OCI-M1 (cell line): ENCODE results near the gene RNFT2.
"Not testable (repeated sequence)": the region's sequence is repeated elsewhere in the genome, so short reads cannot be mapped to it uniquely, and the experiment has no call there.

Source experiments
- DNase-seq: peaks from one replicate; lab custom pipeline; 2025; lab: John Stamatoyannopoulos, UW

Gene RNFT2

DNA sequence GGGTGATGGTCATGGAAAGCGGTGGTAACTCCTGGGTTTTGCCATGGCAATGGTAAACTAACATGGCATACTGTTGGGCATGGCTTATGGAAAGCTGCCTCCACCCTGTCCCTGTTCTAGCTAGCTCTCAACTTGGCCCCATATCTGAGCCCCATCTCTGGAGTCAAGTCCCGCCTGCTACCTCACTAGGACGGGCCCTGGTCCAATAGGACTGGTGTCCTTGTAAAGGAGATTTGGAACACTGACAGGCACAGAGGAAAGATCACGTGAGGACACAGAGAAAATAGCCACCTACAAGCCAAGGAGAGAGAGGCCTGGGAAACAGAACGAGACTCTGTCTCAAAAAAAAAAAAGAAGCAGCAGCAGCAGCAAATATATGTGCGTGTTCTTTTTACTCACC, 59.8 kb downstream of the RNFT2 start:
- DNase-seq, result no peak

- no peak for DNase-seq
Measured at GRCh38 chr12:116798719-116799118, 60.6 kb downstream of the RNFT2 start.

DNA sequence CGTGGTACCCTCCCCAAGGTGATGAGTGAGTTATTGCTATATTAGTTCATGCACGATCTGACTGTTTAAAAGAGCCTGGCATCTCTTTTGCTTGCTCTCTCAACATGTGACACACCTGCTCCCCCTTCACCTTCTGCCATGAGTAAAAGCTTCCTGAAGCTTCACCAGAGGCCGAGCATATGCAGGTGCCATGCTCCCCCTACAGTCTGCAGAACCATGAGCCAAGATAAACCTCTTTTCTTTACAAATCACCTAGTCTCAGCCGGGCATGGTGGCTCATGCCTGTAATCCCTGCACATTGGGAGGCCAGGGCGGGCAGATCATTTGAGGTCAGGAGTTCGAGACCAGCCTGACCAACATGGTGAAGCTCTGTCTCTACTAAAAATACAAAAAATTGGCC, 61.8 kb downstream of the RNFT2 start:
- DNase-seq, result no peak

GRCh38 chr12:116800918-116801317, 62.8 kb downstream of the RNFT2 start:
- DNase-seq, result no peak

- no peak for DNase-seq
Measured at GRCh38 chr12:116802018-116802417, 63.9 kb downstream of the RNFT2 start.

DNA sequence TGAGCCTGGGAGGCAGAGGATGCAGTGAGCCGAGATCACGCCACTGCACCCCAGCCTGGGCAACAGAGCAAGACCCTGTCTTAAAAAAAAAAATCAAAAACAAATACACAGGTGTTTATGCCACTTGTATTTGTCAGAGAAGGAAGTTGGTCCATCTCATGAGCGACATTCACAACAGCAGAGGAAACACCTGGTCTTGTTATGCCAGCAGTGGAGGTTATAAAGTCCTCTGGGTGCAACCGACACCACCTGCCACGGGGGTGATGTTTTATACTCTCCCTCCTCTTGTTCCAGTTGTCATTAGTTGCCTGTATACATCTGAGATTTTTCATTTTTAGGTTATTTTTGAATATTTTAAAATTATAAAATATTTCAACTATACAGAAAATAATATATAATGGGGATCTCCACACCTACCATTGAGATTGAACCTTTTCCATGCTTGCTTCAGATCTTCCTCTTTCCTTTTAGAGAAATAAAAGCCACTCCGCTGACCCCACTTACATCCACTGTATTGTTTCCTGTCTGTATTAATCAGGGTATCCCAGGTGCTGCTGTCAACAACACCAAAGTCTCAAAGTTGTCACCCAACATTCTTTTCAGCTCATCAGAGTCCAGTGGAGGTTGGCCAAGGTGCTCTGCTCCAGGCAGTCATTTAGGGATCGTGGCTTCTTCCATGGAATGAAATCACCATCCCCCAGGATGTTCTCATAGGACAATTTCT, 65.1 kb downstream of the RNFT2 start:
- DNase-seq, result no peak

DNA sequence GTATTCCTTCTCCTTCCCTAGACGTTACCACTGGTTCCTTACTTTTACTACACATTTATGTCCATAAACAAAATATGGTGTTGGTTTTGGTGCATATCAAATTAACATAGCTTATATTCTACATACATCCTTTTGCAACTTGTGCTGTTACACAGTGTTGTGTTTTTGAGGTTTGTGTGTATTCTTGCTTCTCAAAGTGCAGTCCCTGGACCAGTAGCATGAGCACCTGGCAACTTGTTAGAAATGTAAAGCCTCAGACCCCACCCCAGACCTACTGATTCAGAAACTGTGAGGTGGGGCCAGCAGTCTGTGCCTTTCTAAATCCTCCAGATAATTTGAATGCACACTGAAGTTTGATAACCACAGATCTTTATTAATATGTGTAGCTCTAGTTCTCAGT, 65.9 kb downstream of the RNFT2 start:
- no peak for DNase-seq

DNA sequence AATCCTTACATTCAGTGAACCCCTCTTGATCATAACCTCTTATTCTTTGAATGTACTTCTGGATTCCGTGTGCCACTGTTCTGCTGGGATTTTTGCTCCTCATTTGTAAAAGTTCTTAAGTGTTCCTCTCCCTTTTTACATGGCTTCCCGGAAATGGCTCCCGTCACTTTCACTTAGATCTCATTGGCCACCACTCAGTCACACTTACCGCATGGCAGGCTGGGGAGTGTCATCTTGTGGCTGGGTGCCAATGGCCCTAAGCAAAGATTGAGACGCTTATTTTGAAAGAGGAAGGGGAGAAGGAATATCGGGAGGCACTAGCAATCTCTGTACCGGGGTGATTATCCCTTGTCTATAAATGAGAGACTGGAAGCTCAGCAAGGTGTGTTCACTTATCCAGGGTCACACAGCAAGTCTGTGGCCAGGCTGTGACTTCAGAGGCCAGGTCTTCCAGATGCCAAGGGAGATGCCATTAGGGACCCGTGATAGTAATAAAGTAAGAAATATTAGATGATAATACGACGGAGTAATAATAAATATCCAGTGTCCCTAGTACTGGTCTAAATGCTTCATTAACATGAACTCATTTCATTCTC, 68.8 kb downstream of the RNFT2 start:
- peak; percentile 73 for DNase-seq

GRCh38 chr12:116807546-116807945, 69.4 kb downstream of the RNFT2 start:
- DNase-seq, result no peak

- no peak for DNase-seq
Measured at GRCh38 chr12:116808113-116809105, 70.3 kb downstream of the RNFT2 start.

- no peak for DNase-seq
Measured at GRCh38 chr12:116812238-116812637, 74.1 kb downstream of the RNFT2 start.

DNA sequence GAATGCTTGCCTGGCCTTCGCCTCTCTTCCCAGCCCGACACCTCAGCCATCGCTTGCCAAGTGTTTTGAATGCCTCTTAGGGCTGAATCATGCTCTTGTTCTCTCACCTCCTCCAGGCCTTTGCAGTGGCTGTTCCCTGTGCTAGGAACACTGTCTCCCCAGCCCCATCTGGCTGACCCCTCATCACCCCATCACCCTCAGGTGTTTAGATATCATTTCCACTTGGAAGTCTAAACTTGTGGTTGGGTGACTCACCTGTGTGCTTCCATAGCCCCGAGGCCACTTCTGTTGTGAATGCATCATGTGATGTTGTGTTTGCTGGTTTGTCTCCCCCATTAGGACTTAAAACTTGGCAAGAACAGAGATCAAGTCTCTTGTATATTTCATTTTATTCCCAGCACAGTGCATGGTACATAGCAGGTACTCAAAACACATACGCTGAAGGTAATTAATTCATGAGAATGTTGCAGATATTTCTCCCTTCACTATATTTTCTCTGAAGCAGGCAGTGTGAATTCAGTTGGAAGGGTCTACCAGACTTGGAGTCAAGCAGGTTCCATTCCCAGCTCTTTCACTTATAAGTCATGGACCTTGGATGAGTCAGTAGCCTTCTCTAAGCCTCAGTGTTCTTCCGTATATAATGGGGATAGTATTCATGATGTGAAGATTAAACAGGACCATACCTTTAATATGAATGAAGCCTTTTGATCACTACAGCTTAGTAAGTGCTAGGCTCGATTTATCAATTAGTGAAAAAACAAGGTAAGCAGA, 75.3 kb downstream of the RNFT2 start:
- DNase-seq, result no peak

- DNase-seq, result not testable (repeated sequence)
Measured at GRCh38 chr12:116814766-116815165, 76.7 kb downstream of the RNFT2 start.

- peak; percentile 58 for DNase-seq
Measured at GRCh38 chr12:116818341-116818856, 80.3 kb downstream of the RNFT2 start.

DNA sequence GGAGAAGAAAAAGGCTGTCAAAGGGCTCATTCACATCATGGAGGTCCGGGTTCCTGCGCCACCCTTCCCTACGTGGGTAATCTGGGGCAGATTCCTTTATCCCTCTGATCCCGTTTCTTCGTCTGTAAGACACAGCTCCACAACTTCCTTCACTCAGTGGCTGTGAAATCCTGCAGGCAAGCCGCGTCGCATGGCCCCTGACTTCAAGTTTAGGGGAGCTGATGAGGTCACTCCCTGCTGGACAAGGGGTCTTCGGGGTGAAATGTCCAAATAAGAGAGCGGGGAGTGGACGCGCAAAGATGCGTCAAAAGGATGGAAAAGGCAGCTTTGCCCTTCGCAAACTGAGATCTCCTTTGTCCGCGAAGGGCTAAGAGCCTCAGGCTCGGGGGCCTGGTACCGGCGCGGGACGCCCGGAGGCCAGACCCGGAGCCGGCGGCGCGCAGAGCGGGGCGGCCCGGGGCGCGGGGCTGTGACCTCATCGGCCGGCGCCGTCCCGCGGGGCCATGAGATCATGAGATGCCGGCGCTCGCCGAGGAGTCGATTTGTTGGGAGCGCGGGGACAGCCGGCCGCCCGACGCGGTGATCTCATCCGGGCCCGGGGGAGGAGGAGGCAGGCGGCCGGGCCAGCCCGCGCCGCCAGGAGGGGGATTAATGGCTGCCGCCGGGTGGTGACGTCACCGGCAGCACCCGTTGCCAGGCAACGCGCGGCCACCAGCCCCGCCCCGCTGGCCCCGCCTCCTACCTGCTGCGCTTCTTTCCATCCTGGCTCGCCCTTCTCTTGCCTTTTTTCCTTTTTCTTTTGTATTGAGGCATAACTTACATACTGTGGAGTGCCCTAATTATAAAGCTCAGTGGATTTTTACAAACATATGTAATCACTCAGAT, 81.1 kb downstream of the RNFT2 start:
- peak; percentile 94 for DNase-seq

- no peak for DNase-seq
Measured at GRCh38 chr12:116820064-116820656, 82.0 kb downstream of the RNFT2 start.

DNA sequence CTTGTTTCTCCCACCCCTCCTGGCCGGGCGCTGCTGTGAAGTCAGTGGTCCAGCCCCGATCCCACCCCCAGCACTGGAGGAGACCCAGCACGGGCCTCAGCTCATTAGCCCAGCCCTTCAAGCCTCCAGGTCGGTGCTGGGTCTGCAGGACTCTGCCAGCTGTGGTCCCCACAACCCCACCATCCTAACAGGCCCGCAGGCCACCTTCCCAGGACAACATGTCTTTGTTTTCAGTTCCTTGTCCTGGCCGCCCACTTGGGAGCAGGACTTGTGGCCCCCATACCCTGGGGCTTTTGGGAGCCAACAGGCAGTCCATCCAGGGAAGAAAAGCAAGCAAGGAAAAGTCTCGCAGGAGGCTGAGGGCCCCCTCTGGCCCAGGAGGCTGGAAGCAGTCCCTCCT, 83.2 kb downstream of the RNFT2 start:
- DNase-seq, result no peak

DNA sequence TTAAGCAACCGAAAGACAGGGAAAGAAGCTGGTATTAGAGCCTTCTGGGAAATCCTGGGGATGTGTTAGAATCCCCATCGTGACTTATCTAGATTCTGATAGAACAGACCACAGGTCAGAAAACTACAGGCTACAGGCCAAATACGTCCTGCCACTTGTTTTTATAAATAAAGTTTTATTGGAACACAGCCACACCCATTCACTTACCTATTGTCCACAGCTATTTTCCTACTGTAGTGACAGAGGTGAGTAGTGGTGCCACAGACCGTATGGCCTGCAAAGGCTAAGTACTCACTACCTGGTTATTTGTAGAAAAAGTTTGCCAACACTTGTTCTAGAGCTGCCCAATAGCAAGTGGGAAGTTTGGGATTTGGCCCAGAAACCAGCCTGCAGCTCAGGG, 89.3 kb downstream of the RNFT2 start:
- no peak for DNase-seq

DNA sequence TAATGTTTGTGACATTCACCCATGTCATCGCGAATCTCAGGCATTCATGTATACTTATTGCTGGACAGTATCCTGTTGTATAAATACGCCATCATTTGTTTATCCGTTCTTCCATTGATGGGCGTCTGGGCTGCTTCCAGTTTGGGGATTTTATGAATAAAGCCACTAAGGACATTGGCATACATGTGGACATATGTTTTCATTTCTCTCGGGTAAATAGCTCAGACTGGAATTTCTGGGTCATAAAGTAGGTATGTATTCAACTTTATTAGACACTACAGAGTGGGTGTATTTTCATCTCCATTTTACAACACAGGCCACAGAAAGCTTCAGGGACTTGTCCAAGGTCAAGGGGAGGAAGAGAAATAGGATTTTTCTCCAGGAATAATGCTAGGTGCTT, 94.2 kb downstream of the RNFT2 start:
- no peak for DNase-seq

DNA sequence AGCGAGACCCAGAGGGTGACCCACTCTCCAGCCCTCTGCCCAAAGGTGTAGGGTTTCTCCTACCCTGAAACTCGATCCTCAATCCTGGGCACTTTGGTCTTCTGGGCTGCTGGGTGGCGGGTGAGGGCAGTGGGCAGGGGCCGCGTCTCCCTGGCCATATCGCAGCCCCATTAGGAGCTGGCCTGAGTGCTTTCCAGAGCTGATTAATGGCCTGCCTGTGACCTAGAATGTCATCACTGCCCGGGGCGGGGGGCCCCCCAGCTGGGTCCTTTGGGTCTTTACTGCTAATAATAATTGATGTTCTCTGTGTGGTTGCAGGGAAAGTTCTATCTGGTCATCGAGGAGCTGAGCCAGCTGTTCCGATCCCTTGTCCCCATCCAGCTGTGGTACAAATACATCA, 95.4 kb downstream of the RNFT2 start:
- DNase-seq, result no peak
